HG03045 (cell line): ENCODE measurements around the gene POTEM.
"Not testable (repeated sequence)": the region's sequence is repeated elsewhere in the genome, so short reads cannot be mapped to it uniquely, and the experiment has no call there.

Experiments
- ATAC-seq: cut with Tn5 transposase; IDR thresholded peaks from one replicate; pipeline ENCODE4 v1.9.1; 2021; ENCODE audit warnings: mild to moderate bottlenecking, moderate library complexity; ENCODE audit not compliant: unreplicated experiment

Gene POTEM

GRCh38 chr14:19036811-19037382 is 69.7 kb downstream of the POTEM start:
- not testable (repeated sequence) for ATAC-seq

- ATAC-seq, result not testable (repeated sequence)
Measured at GRCh38 chr14:19038060-19038664, 70.9 kb downstream of the POTEM start.

GRCh38 chr14:19038785-19039184 is 71.6 kb downstream of the POTEM start:
- ATAC-seq, result not testable (repeated sequence)

- ATAC-seq, result not testable (repeated sequence)
Measured at GRCh38 chr14:19043384-19043783, 76.2 kb downstream of the POTEM start.
